HG02943 (cell line): ENCODE measurements around the gene PINK1.
"Not testable (repeated sequence)": the region's sequence is repeated elsewhere in the genome, so short reads cannot be mapped to it uniquely, and the experiment has no call there.

Experiments
- ATAC-seq: cut with Tn5 transposase; IDR thresholded peaks from one replicate; pipeline ENCODE4 v1.9.1; 2021; ENCODE audit warnings: mild to moderate bottlenecking, low read depth, moderate library complexity; ENCODE audit not compliant: unreplicated experiment

PINK1 gene

DNA sequence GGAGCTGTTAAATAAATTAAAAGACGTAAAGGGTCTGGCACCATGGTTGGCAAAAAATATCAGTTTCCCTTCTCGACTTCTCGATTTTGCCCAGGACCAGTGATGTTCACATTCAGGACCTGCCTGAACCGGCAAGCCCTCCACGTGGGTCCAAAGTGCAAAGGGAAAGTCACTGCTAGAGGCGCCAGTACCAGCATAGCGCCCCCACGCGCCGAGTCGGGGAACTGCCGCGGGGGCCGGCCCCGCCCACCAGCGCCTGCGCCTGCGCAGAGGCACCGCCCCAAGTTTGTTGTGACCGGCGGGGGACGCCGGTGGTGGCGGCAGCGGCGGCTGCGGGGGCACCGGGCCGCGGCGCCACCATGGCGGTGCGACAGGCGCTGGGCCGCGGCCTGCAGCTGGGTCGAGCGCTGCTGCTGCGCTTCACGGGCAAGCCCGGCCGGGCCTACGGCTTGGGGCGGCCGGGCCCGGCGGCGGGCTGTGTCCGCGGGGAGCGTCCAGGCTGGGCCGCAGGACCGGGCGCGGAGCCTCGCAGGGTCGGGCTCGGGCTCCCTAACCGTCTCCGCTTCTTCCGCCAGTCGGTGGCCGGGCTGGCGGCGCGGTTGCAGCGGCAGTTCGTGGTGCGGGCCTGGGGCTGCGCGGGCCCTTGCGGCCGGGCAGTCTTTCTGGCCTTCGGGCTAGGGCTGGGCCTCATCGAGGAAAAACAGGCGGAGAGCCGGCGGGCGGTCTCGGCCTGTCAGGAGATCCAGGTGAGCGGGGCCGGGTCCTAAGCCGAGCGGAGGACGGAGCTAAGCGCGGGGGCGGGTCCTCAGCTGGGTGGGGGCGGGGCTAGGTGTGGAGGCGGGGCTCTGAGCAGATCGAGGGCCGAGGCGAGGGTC, at the start of gene PINK1:
TSS of gene PINK1 (plus strand) at position 269 of the 875 bp plus-strand sequence. CDS start at position 360, 91 bp downstream.
- no peak for ATAC-seq

DNA sequence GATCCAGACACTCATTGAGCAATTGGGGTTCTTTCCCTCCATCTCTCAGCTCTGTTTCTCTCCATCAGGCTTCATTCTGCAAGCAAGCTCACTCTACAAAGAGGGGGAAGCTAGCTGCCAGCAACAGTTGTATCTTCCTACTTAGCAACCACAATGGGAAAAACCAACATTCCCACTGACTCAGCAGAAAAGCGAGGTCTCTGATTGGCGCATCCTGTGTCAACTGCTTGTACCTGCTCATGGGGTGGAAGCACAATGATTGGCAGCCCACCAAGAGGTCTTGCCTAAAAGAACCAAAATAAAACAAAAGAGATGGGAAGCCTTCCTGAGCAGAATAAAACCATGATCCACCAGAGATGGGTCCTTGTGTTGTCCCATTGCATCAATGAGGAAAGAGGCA, 48.4 kb upstream of the PINK1 start:
- no peak for ATAC-seq

GRCh38 chr1:20586953-20587660, 46.2 kb upstream of the PINK1 start:
- ATAC-seq, result no peak

DNA sequence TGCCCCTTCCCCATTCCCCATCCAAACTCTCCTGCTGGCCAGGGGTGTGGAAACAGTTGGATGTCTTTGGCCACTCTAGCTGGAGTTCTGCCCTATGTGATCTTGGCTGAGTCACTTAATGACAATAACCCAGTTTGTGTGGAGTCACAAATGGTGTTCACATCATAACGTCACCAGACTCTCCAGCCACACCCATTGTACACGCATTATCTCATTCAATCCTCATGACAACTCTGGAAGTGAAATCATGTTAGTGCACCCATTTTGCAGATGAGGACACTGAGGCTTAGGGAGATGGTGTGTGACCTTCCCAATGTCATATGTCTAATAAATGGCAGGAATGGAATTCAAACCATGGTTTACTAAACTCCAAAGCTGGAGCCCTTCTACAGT, 45.6 kb upstream of the PINK1 start:
- no peak for ATAC-seq

GRCh38 chr1:20588634-20589225, 44.5 kb upstream of the PINK1 start, which contains the start of gene CDA:
Gene CDA, plus strand, starts transcription at chr1:20589097. Its CDS starts 33 bp downstream, at chr1:20589130.
- no peak for ATAC-seq

- ATAC-seq, result no peak
These were observed 43.7 kb upstream of the PINK1 start for GRCh38 chr1:20589331-20590278.

GRCh38 chr1:20590306-20590777, 42.9 kb upstream of the PINK1 start:
- ATAC-seq, result no peak

DNA sequence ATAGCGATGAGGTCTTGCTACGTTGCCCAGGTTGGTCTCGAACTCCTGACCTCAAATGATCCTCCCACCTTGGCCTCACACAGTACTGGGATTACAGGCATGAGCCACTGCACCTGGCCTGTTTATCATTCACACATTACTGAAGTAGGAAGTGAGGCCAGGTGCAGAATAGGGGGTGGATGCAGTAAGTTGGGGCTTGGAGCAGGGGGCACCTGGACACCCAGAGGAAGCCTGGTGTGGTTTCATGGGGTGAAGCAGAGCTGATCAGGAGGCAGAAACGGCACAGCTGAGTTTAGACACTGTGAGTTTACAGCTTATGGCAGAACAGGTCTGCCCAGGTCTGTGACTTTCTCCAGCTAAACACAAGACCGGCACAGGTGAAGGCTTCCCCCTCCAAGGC, 39.5 kb upstream of the PINK1 start:
- ATAC-seq, result no peak

DNA sequence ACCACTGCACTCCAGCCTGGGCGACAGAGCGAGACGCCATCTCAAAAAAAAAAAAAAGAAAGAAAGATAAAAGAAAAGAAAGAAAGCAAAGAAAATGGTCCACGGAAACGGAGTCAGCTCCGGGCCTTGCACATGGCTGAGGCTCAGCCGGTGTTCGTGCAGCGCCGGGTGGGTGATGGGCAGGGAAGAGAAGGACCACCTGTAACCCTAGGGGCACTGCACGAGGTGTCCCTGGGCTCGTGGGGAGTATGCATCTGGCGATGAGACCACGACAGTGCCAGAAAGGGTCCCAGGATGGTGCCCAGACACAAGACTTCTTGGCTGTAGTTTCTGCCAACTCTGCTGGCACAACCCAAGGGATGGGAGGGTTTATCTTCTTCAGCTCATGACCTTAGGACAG, 38.5 kb upstream of the PINK1 start:
- ATAC-seq, result no peak

- ATAC-seq, result no peak
These were observed 37.2 kb upstream of the PINK1 start for GRCh38 chr1:20596106-20596505.

DNA sequence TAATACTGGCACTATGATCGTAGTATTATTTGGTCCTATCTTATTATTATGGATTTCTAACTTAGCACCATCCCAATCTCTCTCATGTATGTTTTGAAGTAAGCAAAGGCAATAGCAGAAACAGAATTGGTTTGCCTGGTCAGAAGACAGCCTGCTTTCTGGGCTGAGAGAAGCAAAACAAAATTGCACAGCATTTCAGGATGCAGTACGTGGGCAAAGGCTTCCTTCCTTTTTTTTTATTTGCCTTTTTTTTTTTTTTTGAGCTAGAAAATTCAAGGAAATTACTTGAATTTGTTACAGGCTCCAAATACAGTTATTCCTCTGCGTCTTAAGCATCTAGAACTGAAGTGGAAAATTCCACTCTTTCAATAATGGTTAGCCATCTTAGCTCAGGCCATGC, 35.6 kb upstream of the PINK1 start:
- no peak for ATAC-seq

GRCh38 chr1:20600156-20600555, 33.1 kb upstream of the PINK1 start:
- no peak for ATAC-seq

DNA sequence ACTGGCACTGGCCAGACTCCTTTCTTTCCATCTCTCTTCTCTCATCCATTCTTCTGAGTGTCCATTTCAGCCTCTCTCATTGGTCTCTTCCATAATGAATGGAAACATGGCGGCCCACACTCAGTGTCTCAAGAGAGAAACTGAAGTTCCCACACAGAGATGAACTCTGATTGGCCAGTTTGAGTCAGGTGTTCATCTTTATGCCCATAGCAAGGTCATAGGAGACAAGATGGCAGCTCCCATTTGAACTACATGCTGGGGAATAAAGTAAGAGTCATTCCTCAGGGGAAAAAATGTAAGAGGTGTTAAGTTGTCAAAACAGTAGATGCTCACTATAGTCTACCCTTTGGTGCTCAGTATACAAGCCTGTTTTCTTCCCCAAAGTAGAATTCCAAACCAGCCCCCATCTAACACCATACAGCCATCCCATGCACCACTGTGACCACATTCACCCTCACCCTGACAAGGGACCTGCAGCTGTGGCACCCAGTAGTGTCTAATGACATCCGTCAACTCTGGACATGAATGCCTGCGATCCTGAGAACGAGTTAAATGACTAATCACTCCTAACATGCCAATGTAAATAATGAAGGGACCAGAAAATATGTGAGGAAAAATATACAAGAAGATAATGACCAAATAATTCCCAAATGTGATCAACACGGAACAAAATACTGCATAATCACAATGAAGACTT, 32.0 kb upstream of the PINK1 start:
- no peak for ATAC-seq

DNA sequence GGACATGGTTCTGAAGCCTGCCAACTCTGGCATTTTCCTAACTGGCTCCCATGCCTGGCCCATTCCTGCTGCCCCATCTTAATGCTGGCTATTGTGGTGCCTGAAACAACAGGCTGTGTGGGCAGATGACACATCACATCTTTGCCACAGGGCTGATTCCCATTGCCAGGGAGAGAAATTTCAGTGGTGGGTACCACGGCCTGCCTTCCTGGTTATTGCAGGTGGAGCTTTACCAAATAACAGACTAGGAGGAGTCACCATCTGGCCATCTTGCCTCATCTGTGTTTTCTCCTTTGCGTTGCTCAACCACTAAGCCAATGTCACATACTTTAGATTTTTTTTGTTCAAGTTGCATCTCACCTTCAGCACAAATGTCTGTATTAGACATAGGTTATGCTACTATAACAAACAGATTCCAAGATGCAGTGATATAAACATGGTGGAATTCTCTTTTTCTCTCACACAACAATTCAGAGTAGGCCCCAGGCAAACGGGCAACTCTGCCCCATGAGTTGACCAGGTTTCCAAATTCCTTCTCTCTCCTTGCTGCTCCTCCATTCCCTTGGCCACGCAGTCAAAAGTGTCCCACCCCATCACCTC, 30.3 kb upstream of the PINK1 start:
- ATAC-seq, result no peak

GRCh38 chr1:20603504-20604464, 29.5 kb upstream of the PINK1 start:
- no peak for ATAC-seq

- ATAC-seq, result no peak
These were observed 28.6 kb upstream of the PINK1 start for GRCh38 chr1:20604678-20605077.

DNA sequence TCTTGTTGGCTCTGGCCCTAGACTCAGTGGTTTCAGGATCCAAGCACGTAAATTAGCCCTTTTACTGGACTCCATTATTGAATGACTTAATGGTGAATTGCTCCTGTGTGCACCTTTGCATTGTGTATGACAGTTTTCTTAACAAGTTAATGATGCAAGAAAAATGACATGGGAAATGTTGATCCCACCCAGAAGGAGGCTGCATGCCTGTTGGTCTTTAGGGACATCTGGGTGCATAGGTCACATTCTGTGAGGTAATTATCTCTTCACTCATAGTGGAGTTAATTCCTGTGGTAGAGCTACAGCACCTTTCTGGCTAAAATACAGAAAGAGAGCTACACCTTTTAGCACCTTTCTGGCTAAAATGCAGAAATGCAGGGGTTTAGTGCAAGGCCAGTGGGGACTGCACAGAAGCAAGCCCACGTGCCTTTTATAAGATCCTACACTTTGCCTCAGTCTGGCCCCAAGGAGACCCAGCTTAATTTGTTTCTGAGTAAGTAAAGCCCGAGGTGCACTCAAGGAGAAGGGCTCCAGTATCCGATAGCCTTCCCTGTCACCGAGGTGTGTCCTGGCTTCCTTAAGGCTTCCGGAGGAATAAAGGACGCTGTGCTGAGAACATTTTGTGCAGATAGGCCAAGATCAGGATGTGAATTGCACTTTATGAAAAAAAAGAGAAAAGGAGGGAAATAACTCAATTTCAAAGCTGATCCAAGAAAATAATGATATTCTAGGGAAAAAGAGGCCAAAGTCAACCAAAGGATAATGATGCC, 26.3 kb upstream of the PINK1 start:
- ATAC-seq, result not testable (repeated sequence)
